Fibroblast of pulmonary artery (primary cell): ENCODE data around the gene CAND2.
A peak's percentile ranks its signal among the peaks of the same experiment; 100 is the strongest.
"Not testable (repeated sequence)": the region's sequence is repeated elsewhere in the genome, so short reads cannot be mapped to it uniquely, and the experiment has no call there.

Experiments used
- DNase-seq: peaks from one replicate; pipeline ENCODE4 v3.0.0-alpha.2; 2010; ENCODE audit warnings: low read depth
- H3K4me3 ChIP-seq: replicated peaks from 2 replicates; pipeline ENCODE4 v1.5.1; 2011; ENCODE audit warnings: low read depth, mild to moderate bottlenecking, control low read depth, low read length, moderate library complexity
- CTCF ChIP-seq: IDR thresholded peaks from 2 replicates; pipeline ENCODE4 v1.5.1; 2011; ENCODE audit warnings: mild to moderate bottlenecking, control low read depth, low read length, inconsistent platforms; ENCODE audit errors: missing control alignments

The CAND2 gene

GRCh38 chr3:12839156-12839946, 42.9 kb downstream of the CAND2 start:
- H3K4me3 ChIP-seq, result peak overlapping the region; percentile 67
- DNase-seq, result no peak
- no peak for TF ChIP-seq CTCF

GRCh38 chr3:12840148-12840547, 43.7 kb downstream of the CAND2 start:
- peak overlapping the region; percentile 67 for H3K4me3 ChIP-seq
- DNase-seq, result not testable (repeated sequence)

- DNase-seq, result no peak
- peak overlapping the region; percentile 67 for H3K4me3 ChIP-seq
- no peak for TF ChIP-seq CTCF
Measured at GRCh38 chr3:12840591-12841148, 44.2 kb downstream of the CAND2 start.

GRCh38 chr3:12841149-12841969, 44.9 kb downstream of the CAND2 start, which contains the start of gene RPL32:
TSS of gene RPL32 (minus strand) at chr3:12841565. CDS start at chr3:12840237, 1,328 bp downstream.
- peak; percentile 98 for DNase-seq
- TF ChIP-seq CTCF, result peak; percentile 86
- peak within 1 kb of the TSS; percentile 67 for H3K4me3 ChIP-seq

GRCh38 chr3:12841970-12842328, 45.5 kb downstream of the CAND2 start:
- DNase-seq, result no peak
- no peak for TF ChIP-seq CTCF
- no peak overlapping the region for H3K4me3 ChIP-seq

GRCh38 chr3:12842469-12842868, 46.0 kb downstream of the CAND2 start:
- no peak overlapping the region for H3K4me3 ChIP-seq
- TF ChIP-seq CTCF, result no peak
- no peak for DNase-seq

GRCh38 chr3:12845811-12846210, 49.3 kb downstream of the CAND2 start:
- no peak overlapping the region for H3K4me3 ChIP-seq
- no peak for TF ChIP-seq CTCF
- DNase-seq, result no peak
